SW480 (cell line): ENCODE data around the gene SLC1A4.
"Not testable (repeated sequence)": the region's sequence is repeated elsewhere in the genome, so short reads cannot be mapped to it uniquely, and the experiment has no call there.

Source experiments
- DNase-seq: peaks from one replicate; pipeline ENCODE4 v3.0.0-alpha.2; 2016; ENCODE audit warnings: low spot score

SLC1A4 gene

DNA sequence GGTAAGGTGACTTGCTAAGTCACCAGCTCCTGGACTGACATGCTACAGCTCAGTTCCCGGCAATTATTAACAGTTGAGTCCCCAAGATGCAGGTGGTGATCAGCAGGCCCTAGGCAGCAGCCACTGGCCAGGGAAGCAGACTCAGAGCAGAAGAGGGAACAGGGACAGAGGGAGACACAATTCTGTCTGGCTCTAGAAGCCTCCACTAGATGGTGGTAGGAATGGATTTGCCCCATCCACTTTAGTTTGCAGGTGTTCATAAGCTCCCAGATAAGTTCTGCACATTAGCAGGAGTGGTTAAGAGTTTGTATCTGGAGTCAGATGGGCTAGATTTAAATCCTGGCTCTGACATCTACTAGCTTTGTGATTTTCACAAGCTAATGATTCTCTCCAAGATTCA is 25.5 kb upstream of the SLC1A4 start:
- peak; percentile 25 for DNase-seq

DNA sequence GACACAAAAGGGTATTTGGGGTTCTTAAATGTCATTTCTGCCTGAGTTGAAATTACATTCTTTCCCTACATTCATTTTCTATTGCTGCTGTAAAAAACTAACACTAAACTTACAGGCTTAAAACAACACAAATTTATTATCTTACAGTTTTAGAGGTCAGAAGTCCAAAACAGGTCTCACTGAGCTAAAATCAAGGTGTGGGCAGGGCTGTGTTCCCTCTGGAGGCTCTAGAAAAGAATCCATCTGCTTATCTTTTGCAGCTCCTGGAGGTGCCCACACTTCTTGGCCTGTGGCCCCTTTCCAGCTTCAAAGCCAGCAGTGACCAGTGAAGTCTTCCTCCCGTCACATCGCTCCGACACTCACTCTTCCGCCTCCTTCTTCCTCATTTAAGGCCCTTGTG is 23.2 kb upstream of the SLC1A4 start:
- DNase-seq: no peak

DNA sequence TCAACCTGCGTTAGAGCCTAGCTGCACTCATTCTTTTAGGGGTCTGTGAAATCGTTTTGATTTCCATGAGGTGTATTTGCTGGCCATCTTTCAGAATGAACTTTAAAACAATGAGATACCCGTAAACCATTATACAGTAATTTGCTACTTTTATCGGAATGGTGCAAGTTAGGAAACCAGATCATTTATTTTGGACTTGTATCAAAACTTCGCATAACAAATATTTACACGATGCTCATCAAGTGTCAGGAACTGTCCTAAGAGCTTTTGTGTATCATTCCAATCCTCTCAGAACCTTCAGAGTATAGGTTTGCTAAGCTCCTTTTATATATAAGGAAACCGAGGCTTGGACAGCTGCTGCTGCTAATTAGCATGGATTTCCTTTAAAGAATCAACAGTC is 22.4 kb upstream of the SLC1A4 start:
- DNase-seq: no peak

DNA sequence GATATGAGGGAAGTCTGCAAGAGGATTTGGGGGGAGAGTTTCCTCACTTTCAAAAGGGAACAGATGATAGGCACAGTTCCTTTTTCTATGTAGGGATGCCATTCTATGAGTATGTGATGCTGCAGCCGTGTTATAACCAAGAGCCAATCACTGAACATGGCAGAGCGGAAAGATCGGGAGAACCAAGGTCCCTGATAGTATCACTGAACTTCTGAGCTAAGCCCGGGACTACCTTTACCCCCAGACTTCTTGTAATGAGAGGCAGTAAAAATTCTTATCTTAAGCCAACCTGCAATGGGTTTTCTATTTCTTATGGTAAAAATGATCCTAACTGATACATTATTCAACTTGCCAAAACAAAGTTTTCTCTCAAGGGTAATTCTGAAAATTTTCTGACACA is 21.6 kb upstream of the SLC1A4 start:
- no peak for DNase-seq

DNA sequence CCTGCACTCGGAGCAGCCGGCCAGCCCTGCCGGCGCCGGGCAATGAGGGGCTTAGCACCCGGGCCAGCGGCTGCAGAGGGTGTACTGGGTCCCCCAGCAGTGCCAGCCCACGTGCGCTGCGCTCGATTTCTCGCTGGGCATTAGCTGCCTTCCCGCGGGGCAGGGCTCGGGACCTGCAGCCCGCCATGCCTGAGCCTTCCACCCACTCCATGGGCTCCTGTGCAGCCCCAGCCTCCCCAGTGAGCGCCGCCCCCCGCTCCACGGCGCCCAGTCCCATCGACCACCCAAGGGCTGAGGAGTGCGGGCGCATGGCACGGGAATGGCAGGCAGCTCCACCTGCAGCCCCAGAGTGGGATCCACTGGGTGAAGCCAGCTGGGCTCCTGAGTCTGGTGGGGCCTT is 20.1 kb upstream of the SLC1A4 start:
- not testable (repeated sequence) for DNase-seq

DNA sequence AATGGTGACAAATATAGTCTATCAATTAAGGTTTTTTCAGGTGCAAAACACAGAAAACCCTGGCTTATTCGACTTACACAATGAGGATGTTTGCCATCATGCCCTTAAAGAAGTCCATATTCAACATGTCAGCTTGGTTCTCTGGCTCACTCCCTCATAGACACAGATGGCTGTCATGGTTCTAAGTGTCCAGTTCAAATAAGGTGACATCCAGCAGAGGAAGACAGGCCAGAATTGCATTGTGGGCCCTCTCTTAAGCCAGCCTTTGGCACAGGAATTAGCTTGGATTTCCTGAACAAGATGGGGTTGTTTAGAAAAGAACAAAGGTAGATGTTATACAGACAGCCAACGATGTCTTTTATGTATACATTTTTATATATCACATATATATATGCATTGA is 18.7 kb upstream of the SLC1A4 start:
- DNase-seq: no peak

DNA sequence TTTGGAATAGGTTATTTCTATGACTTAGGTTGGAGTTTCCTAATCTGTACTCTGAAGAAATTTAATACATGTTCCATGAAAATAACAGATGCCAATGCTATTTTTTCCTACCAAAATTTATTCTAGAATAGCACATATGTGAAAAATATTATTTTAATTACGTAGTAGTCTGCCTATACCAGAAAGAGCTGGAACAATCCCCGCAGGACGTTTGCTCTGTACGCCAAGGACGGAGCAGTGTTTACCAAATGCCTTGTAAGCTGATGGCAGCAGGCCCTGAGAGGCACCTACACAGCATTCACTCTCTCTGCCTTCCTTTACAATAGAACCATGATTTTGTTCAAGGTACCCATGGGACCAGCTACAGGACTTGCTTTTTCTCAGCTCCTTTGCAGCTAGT is 16.8 kb upstream of the SLC1A4 start:
- DNase-seq: no peak

DNA sequence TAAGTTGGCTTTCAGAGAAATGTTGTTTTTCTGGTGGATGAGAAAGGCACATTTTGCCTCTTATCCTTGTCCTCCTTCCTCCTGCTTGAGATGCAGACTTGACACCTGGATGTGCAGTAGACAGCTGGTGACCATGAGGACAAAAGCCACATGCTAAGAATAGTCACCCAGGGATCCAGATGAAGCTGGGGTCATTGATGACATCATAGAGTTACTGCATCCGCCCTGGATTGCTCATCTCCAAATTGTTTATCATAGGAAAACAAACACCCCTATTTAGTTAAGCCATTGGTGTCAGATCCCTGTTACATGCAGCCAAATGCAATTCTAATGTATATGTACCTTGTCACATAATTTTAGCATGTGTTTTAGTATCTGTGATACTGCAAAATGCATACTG is 16.3 kb upstream of the SLC1A4 start:
- DNase-seq: no peak

DNA sequence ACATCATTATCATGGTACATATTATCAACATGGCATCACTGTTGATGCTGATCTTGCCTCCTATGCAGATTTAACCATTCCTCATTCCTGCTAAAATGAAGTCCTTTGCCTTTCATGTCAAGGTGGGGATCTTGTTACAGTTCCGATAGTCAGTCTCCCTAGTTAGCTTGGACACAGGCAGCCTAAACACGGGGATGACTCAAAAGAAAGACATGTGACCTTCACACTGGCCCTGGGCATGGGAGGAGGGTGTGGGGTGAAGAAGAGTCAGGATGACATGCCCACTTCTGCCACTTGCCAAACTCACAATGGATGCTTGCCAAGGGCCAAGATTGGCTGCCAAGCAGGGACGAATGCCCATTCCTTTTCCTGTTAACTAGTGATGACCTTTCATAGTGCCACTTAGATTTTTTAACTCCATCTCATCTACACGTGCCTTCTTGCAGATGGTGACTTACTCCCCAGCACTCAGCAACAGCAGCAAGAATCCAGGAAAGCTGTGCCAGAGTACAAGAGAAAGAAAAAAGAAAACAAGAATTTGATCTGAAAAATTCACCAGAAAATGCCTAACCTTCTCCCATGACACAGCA is 13.9 kb upstream of the SLC1A4 start:
- peak; percentile 95 for DNase-seq

DNA sequence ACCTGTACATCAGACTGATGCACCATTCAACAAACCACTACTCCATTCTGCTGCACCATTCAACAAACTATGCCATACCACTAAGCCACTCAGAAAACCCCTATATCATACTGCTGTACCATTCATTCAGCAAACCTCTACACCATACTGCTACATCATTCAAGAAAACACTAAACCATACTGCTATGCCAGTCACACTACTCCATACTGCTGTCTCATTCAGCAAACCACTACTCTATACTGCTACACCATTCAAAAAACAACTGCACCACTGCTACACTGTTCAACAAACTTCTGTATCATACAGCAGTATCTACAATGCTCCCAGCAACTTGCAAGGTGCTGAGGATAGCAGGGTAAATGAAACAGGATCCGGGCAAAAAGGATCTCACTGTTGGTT is 12.9 kb upstream of the SLC1A4 start:
- no peak for DNase-seq

DNA sequence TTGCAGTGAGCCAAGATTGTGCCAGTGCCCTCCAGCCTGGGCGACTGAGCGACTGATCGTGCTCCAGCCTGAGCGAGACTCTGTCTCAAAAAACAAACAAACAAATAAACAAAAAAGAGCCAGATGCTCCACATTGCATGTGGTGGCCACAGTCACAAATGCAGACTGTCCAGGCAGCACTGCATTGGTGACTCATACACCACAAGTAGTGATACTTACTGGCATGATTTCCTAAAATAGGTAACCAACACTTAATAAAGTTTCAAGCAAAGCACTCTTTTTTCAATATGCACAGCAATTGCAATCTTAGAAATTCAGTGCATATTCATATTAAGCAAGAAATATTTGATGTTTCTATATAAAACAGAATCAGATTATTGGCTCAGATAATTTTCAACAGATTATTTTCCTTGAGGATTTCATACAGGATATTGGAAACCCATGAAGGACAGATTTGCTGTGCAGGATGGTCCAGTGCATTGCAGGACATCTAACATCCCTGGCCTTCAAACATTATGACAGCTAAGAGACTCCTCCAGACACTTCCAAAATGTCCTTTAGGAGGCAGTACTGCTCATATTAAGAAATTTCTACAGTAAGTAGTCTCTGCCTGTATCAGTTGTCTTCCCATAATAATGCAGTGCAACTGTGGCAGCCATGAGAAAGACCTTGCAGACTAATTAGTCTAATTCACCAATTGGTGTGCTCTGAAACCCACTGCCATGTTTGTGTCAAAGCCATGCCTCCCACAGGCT is 10.5 kb upstream of the SLC1A4 start:
- DNase-seq: peak; percentile 35

DNA sequence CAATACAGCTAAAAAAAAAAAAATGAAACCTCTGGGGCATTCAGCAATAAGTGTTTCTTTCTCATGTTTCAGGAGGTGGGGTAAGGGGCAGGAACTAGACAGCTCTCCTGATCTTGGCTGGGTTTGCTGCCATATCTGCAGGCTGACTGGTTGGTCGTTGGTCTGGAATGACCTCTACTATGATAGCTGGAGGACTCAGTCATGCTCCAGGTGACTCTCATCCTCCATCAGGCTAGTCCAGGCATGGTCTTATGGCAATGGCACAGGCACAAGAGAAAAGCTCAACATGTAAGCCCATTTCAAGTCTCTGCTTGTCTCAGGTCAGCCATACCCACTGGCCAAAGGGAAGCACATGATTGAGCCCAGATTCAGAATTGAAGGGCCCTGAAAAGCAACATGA is 9.5 kb upstream of the SLC1A4 start:
- DNase-seq: no peak

DNA sequence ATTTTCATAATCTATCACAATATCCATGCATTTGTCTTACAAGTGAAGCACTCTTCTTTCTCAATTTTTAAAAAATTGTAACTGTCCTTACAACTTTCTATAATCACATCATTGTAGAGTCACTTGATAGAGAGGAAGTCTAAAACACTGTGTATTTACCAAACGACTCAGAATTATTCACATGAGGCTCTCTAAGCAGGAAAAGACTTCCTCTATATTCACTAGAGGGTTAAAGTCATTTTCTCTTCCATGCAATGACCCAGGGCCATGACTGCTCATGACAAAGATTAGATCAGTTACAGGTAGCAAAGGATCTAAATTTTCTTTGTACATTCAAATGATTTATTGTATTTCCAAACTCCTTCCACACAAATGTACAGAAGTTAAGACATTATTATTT is 9.0 kb upstream of the SLC1A4 start:
- DNase-seq: no peak

DNA sequence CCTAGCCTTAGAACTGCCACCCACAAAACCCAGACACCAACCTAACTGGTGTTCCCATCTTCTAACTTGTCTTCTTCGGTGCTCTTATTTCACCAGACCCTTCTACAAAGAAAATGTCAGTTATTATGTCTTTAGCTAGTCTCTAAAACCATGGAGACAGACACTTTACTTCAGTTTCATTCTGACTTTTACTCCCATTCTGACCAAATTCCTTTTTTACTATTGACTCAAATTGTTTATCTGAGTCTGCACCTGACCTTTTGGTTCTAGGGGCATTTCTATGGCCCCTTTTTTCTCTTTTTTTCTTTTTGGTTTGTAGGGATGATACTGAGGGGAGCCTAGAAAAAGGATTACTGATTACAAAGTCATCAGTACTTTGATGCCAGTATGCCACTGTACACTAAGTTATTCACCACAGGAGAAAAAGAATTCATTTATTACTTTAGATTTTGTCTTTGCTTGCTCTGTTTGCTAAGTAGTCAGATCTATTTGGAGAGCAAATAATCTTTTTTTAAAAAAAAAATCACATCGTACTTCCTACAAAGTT is 6.8 kb upstream of the SLC1A4 start:
- no peak for DNase-seq

DNA sequence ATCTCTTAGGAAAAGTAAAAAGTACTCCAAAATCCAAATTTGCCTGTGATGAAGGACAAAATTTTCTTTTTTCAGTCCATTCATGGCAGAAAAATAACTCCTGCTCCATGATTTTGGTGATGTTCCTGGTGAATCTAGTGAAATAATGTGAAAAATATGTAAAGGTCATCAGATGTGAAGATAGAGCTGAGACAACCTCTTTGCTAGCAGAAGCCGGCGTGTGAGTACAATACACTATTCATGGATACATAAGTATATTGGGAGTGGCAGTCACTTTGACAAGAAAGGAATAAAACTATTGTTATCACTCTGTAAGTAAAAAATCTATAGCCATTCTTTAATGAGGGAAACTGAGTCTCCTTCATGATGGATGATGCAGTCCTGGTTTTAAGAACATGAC is 6.3 kb upstream of the SLC1A4 start:
- no peak for DNase-seq

DNA sequence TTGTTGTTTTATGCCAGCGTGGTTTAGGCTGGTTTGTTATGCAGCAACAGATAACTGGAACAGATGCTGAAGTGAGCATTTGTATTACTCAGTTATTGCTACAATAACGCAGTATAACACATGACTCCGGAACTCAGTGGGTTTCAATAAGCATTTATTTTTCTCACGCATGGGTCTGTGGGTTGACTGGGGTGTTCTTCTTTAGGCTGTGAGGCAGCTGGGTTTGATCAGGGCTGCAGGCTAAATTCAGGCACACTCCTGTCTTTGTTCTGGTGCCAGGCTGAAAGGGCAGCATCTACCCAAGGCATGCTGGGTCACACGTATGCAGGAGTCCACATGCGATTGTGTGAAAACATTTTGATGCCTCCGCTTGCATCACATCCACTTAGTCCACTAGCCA is 3.8 kb upstream of the SLC1A4 start:
- no peak for DNase-seq

DNA sequence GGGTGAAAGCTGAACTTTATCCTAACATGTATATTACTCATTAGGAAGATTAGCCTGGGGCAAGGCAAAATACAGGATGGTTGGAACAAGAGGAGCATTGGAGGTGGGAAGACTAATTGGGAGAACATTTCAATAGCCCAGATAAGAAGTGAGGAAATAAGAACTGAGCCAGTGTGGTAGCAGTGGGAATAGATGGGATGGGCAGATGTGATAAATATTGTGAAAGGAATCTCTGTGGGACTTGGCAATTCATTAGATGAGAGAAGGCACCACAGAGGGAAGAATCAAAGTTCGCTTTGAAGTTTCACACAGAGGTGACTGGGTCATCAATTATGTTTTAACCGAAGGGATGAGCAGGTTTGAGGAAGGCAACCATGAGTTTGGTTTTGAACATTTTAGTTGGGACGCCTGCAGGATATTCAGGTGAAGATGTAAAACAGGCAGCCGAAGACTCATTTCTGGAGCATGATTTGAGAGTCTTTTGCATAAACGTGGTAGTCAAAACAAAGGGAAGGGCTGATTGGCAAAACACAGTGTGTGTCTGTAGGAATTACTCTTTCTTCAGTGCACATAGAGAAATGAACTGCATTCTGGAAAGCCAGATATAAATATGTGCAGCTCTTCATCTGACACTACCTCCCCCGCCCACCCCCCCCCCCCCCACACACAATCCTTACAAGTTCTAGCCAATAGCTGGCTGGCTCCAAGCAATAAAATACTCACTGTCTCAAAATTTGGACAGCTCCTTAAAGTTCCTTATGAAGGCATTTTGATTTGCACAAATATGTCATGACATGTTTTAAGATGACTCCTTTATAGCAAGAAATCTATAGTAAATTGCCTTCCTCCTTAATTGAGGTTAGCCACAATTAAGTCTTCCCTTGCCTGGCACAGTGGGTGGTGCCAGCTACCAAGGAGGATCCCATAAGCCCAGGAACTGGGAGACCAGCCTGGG is 1.9 kb upstream of the SLC1A4 start:
- peak; percentile 63 for DNase-seq

DNA sequence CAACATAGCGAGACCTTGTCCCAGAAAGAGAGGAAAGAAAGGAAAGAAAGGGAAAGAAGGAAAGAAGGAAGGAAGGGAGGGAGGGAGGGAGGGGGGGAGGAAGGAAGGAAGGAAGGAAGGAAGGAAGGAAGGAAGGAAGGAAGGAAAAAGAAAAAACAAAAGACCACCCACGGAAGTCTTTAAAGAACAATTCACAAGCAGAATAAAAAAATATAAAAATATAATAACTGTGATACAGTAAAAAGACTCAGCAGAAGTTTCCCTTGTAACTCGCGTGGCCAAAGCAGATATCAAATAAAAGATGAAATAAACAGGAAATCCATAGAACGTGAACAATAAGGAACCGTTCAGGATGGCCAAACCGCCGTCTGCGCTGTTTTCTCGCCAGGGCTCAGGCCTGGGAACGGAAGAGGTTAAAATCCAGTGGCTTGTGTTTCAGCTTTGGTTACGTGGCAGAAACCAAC is 1.2 kb upstream of the SLC1A4 start:
- peak; percentile 83 for DNase-seq

DNA sequence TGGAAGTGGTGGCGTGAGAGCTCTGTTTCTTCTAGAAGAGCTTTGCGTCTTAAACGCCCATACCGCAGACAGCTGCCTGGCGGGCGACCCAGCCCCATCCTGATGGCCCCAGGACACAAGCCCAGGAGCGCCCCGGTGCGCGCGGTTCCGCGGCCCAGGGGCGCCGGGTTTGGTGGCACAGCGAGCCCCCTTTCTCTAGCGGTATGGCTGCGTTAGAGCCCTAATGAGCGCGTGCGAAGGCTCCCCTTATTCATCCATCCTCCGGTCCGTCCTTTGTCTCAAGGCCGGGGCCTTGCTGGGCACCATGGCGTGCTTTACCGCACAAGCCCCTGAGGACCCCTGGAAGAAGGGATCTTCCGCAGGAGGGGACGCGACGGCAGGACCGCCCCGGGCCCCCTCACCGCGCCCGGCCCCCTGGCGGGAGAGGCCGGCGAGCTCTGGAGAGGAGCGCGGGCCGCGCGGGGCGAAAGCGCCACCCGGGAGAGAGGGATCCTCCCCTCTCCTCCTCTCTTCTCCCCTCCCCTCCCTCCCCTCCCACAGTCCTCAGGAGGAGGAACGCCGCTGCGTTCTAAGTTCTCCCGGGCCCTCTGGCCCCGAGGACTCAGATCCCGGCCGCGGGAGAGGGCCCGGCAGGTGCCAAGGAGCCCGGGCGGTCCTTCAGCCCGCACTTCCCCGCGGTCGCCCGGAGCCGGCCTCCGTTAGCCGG is 626 bp upstream of the SLC1A4 start:
- peak; percentile 82 for DNase-seq

DNA sequence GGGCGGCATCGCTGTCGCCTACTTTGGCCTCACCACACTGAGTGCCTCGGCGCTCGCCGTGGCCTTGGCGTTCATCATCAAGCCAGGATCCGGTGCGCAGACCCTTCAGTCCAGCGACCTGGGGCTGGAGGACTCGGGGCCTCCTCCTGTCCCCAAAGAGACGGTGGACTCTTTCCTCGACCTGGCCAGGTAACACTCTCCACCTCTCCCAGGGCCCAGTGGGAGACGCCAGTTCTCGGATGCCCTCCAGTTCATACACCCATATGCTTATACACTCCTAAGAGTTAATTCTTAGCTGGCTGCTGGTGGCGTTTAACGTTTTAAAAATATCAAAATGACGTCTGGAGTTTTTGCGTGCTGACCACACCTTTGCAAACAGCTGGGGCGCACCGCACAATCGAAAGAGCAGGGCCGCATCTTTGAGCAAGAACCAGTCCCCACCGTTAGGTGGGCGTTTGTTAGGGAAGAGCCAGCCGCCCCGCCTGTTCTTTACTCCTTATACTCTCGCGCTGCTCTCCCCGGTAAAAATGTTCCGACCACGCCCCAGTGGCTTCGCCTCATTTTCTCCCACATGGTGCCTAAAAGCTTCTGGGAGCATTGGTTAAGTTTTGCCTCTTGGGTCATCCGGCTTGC is 899 bp downstream of the SLC1A4 start:
- DNase-seq: peak; percentile 50

DNA sequence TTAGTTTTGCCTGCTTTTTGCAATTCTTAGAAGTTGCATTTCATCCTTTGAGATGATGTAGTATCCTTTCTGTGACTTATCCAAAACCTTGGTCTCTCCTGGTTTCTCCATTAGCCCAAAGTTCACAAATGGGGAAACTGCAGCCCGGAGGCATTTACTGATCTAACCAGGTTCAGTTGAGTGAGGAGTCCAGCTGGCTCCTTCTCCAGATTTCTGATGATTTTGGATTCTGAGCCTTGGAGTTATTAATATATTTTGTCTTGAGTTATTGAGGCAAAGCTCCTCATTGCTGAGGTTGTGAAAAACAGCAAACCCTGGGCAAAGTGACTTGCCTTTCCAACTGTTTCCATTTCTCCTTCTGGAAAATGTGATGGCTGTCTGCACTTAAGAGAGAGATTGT is 1.7 kb downstream of the SLC1A4 start:
- DNase-seq: no peak
